GM23338 (cell line): ENCODE results near the gene SYPL2. TPM values are rescaled to one million over a fixed set of nuclear protein-coding genes. Genes with fewer than 3 reads are reported as not detected.
A peak's percentile ranks its signal among the peaks of the same experiment; 100 is the strongest.

Experiments
- ATAC-seq: fragments of 200-7000 bp; cut with Tn5 transposase; 3 replicates; pipeline ENCODE4 v1.9.1; 2020
- DNase-seq: peaks from one replicate; pipeline ENCODE4 v3.0.0-alpha.2; 2015; ENCODE audit warnings: low spot score
- H2AFZ ChIP-seq: fragments of 200-600 bp; sonication (generic); 2 replicates; pipeline ENCODE4 v1.8.0; 2016; ENCODE audit warnings: antibody characterized with exemption, mild to moderate bottlenecking, moderate library complexity
- H3F3A ChIP-seq: fragments of 200-600 bp; sonication (generic); replicated peaks from 2 replicates; pipeline ENCODE4 v1.8.0; 2017; ENCODE audit warnings: antibody characterized with exemption, mixed run types, low read depth
- H3K27ac ChIP-seq: fragments of 200-600 bp; sonication (generic); 2 replicates; pipeline ENCODE4 v1.6.1; 2016; ENCODE audit warnings: low read depth
- H3K27me3 ChIP-seq: fragments of 200-600 bp; sonication (generic); 2 replicates; pipeline ENCODE4 v1.8.0; 2016; ENCODE audit warnings: mild to moderate bottlenecking, mixed run types, moderate library complexity; ENCODE audit not compliant: insufficient read depth
- H3K36me3 ChIP-seq: fragments of 200-600 bp; sonication (generic); 2 replicates; pipeline ENCODE4 v1.8.0; 2016; ENCODE audit warnings: mild to moderate bottlenecking; ENCODE audit not compliant: insufficient read depth
- H3K4me1 ChIP-seq: fragments of 200-600 bp; sonication (generic); 2 replicates; pipeline ENCODE4 v1.8.0; 2016; ENCODE audit warnings: mild to moderate bottlenecking, moderate library complexity; ENCODE audit not compliant: insufficient read depth
- H3K4me2 ChIP-seq: fragments of 200-600 bp; sonication (generic); 2 replicates; pipeline ENCODE4 v1.7.1; 2017; ENCODE audit warnings: mixed run types
- H3K4me3 ChIP-seq: fragments of 200-600 bp; sonication (generic); 2 replicates; pipeline ENCODE4 v1.6.1; 2016; ENCODE audit warnings: mixed run types
- H3K79me2 ChIP-seq: fragments of 200-600 bp; sonication (generic); replicated peaks from 2 replicates; pipeline ENCODE4 v1.8.0; 2017; ENCODE audit warnings: mild to moderate bottlenecking; ENCODE audit not compliant: insufficient read depth
- H3K9me2 ChIP-seq: fragments of 200-600 bp; sonication (generic); 2 replicates; pipeline ENCODE4 v1.8.0; 2017; ENCODE audit not compliant: insufficient read depth
- H4K20me1 ChIP-seq: fragments of 200-600 bp; sonication (generic); replicated peaks from 2 replicates; pipeline ENCODE4 v1.8.0; 2017; ENCODE audit warnings: mild to moderate bottlenecking; ENCODE audit not compliant: insufficient read depth
- H3K27ac Mint-ChIP-seq: 2 replicates; pipeline ENCODE4 v1.8.0; 2020; ENCODE audit warnings: inconsistent platforms, mild to moderate bottlenecking, moderate library complexity, mixed read lengths
- H3K27me3 Mint-ChIP-seq: 3 replicates; pipeline ENCODE4 v1.8.0; 2022; ENCODE audit warnings: low read depth, mild to moderate bottlenecking, moderate library complexity, mixed read lengths, inconsistent platforms; ENCODE audit not compliant: insufficient read depth, poor library complexity
- H3K36me3 Mint-ChIP-seq: 3 replicates; pipeline ENCODE4 v1.8.0; 2021; ENCODE audit warnings: low read depth, mild to moderate bottlenecking, inconsistent platforms, moderate library complexity, mixed read lengths
- H3K4me1 Mint-ChIP-seq: 3 replicates; pipeline ENCODE4 v1.8.0; 2020; ENCODE audit warnings: mild to moderate bottlenecking, inconsistent platforms, mixed read lengths
- H3K4me3 Mint-ChIP-seq: 3 replicates; pipeline ENCODE4 v1.8.0; 2021; ENCODE audit warnings: moderate library complexity, mild to moderate bottlenecking, inconsistent platforms, mixed read lengths
- H3K9me3 Mint-ChIP-seq: 3 replicates; pipeline ENCODE4 v1.8.0; 2020; ENCODE audit warnings: moderate library complexity, mild to moderate bottlenecking, inconsistent platforms, mixed read lengths
- CREB1 ChIP-seq: fragments of 250-450 bp; sonication (Bioruptor Pico); IDR thresholded peaks from 2 replicates; pipeline ENCODE4 v1.5.0; 2020; ENCODE audit warnings: low read depth, mild to moderate bottlenecking, moderate library complexity
- CTCF ChIP-seq, 2 experiments: fragments of 200-600 bp in 1 of 2; sonication (generic) in 1 of 2; conservative IDR thresholded peaks; 2 replicates each; pipeline versions ENCODE4 v1.5.1 to v1.6.1; 2016 to 2017; ENCODE audit warnings: antibody characterized with exemption in 2 of 2, low read depth in 2 of 2, mild to moderate bottlenecking in 2 of 2, moderate library complexity in 1 of 2
- ETS1 ChIP-seq: IDR thresholded peaks from 2 replicates; pipeline ENCODE4 v1.6.1; 2016; ENCODE audit warnings: antibody characterized with exemption
- EZH2 ChIP-seq: fragments of 200-600 bp; sonication (generic); IDR thresholded peaks from one replicate; pipeline ENCODE4 v1.8.0; 2017; ENCODE audit warnings: antibody characterized with exemption, mild to moderate bottlenecking, low read depth; ENCODE audit not compliant: unreplicated experiment
- EZH2phosphoT487 ChIP-seq: fragments of 200-600 bp; sonication (generic); IDR thresholded peaks from one replicate; pipeline ENCODE4 v1.8.1; 2018; ENCODE audit warnings: antibody characterized with exemption; ENCODE audit not compliant: unreplicated experiment
- JUNB ChIP-seq: IDR thresholded peaks from one replicate; pipeline ENCODE4 v1.6.1; 2016; ENCODE audit warnings: antibody characterized with exemption; ENCODE audit not compliant: unreplicated experiment
- NANOG ChIP-seq: IDR thresholded peaks from 2 replicates; pipeline ENCODE4 v1.6.1; 2016; ENCODE audit warnings: antibody characterized with exemption, borderline replicate concordance
- POLR2AphosphoS5 ChIP-seq: IDR thresholded peaks from 2 replicates; pipeline ENCODE4 v1.6.1; 2016; ENCODE audit warnings: antibody characterized with exemption, low read depth
- REST ChIP-seq: IDR thresholded peaks from one replicate; pipeline ENCODE4 v1.6.1; 2018; ENCODE audit warnings: antibody characterized with exemption; ENCODE audit not compliant: unreplicated experiment
- STAT1 ChIP-seq: IDR thresholded peaks from one replicate; pipeline ENCODE4 v1.6.1; 2016; ENCODE audit warnings: antibody characterized with exemption; ENCODE audit not compliant: unreplicated experiment
- ZNF114 ChIP-seq: fragments of 250-450 bp; sonication (Bioruptor Pico); IDR thresholded peaks from 2 replicates; pipeline ENCODE4 v1.5.0; 2020; ENCODE audit warnings: mild to moderate bottlenecking, moderate library complexity
- ZNF331 ChIP-seq: fragments of 250-450 bp; sonication (Bioruptor Pico); IDR thresholded peaks from 2 replicates; pipeline ENCODE4 v1.5.0; 2020; ENCODE audit warnings: low read depth, mild to moderate bottlenecking, moderate library complexity
- polyA plus RNA-seq: library from polyadenylated mRNA; unstranded; fragments of >200 nt; fragmentation: Nextera tagmentation; extraction: Ambion mirVana; gene quantifications from 2 replicates; pipeline ENCODE4 v1.2.1, GENCODE V29; 2016
- total RNA-seq: library from RNA; depleted of rRNA; stranded (reverse); fragments of >200 nt; shearing (Covaris generic); gene quantifications from 2 replicates; pipeline ENCODE4 v1.2.3, GENCODE V29; 2014
- TF ChIP-seq, protein P1 (sequence below): fragments of 250-450 bp; sonication (Bioruptor Pico); IDR thresholded peaks from 2 replicates; pipeline ENCODE4 v1.5.0; 2020; ENCODE audit warnings: mild to moderate bottlenecking, moderate library complexity

Gene SYPL2
- total and polyA plus RNA-seq, 2 experiments from 2014 or later: 0.40 to 0.49 TPM

- Histone ChIP-seq H3K36me3 (no peaks in the 10 kb centered on the region), H4K20me1 (no peaks in the 10 kb centered on the region), H3F3A (no peaks in the 10 kb centered on the region), H3K4me3 (peak overlapping the region; percentile 91; the same call in 1 of the 2 replicates), H2AFZ (no peak overlapping the region), H3K4me1 (peaks cover 7% of the 10 kb centered on the region; the same call in 1 of the 2 replicates), H3K27ac (no peak overlapping the region), H3K9me2 (no peaks in the 10 kb centered on the region; the same call in 1 of the 2 replicates), H3K27me3 (peaks cover 36% of the 10 kb centered on the region), H3K79me2 (no peaks in the 10 kb centered on the region), H3K4me2 (no peak overlapping the region)
- TF ChIP-seq EZH2 (no peak), NANOG (no peak), ETS1 (no peak), ZNF114 (no peak), ZNF331 (CRISPR knock-in tag) (no peak), CREB1 (CRISPR knock-in tag) (no peak), STAT1 (no peak), REST (no peak), EZH2phosphoT487 (no peak), POLR2AphosphoS5 (no peak), JUNB (no peak), CTCF (conservative IDR thresholded peaks at IDR 0.05; ENCODE audit: low read depth in 2 of 2) (no peak)
- TF ChIP-seq, protein P1, sequence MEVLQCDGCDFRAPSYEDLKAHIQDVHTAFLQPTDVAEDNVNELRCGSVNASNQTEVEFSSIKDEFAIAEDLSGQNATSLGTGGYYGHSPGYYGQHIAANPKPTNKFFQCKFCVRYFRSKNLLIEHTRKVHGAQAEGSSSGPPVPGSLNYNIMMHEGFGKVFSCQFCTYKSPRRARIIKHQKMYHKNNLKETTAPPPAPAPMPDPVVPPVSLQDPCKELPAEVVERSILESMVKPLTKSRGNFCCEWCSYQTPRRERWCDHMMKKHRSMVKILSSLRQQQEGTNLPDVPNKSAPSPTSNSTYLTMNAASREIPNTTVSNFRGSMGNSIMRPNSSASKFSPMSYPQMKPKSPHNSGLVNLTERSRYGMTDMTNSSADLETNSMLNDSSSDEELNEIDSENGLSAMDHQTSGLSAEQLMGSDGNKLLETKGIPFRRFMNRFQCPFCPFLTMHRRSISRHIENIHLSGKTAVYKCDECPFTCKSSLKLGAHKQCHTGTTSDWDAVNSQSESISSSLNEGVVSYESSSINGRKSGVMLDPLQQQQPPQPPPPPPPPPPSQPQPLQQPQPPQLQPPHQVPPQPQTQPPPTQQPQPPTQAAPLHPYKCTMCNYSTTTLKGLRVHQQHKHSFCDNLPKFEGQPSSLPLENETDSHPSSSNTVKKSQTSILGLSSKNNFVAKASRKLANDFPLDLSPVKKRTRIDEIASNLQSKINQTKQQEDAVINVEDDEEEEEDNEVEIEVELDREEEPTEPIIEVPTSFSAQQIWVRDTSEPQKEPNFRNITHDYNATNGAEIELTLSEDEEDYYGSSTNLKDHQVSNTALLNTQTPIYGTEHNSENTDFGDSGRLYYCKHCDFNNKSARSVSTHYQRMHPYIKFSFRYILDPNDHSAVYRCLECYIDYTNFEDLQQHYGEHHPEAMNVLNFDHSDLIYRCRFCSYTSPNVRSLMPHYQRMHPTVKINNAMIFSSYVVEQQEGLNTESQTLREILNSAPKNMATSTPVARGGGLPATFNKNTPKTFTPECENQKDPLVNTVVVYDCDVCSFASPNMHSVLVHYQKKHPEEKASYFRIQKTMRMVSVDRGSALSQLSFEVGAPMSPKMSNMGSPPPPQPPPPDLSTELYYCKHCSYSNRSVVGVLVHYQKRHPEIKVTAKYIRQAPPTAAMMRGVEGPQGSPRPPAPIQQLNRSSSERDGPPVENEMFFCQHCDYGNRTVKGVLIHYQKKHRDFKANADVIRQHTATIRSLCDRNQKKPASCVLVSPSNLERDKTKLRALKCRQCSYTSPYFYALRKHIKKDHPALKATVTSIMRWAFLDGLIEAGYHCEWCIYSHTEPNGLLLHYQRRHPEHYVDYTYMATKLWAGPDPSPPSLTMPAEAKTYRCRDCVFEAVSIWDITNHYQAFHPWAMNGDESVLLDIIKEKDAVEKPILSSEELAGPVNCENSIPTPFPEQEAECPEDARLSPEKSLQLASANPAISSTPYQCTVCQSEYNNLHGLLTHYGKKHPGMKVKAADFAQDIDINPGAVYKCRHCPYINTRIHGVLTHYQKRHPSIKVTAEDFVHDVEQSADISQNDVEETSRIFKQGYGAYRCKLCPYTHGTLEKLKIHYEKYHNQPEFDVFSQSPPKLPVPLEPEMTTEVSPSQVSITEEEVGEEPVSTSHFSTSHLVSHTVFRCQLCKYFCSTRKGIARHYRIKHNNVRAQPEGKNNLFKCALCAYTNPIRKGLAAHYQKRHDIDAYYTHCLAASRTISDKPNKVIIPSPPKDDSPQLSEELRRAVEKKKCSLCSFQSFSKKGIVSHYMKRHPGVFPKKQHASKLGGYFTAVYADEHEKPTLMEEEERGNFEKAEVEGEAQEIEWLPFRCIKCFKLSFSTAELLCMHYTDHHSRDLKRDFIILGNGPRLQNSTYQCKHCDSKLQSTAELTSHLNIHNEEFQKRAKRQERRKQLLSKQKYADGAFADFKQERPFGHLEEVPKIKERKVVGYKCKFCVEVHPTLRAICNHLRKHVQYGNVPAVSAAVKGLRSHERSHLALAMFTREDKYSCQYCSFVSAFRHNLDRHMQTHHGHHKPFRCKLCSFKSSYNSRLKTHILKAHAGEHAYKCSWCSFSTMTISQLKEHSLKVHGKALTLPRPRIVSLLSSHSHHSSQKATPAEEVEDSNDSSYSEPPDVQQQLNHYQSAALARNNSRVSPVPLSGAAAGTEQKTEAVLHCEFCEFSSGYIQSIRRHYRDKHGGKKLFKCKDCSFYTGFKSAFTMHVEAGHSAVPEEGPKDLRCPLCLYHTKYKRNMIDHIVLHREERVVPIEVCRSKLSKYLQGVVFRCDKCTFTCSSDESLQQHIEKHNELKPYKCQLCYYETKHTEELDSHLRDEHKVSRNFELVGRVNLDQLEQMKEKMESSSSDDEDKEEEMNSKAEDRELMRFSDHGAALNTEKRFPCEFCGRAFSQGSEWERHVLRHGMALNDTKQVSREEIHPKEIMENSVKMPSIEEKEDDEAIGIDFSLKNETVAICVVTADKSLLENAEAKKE (CRISPR knock-in tag): no peak
- no peak for ATAC-seq
- Mint-ChIP-seq H3K36me3 (no peaks in the 10 kb centered on the region; the same call in 2 of the 3 replicates), H3K27ac (no peak overlapping the region), H3K9me3 (no peaks in the 10 kb centered on the region), H3K27me3 (peaks cover 12% of the 10 kb centered on the region), H3K4me3 (peak overlapping the region; percentile 83), H3K4me1 (peaks cover 11% of the 10 kb centered on the region)
- DNase-seq: no peak
Measured at GRCh38 chr1:109508001-109508872, 41.9 kb downstream of the SYPL2 start.
